Umbilical cord (tissue), 2 donors: ENCODE measurements around the gene SLC12A7. TPM values are rescaled to one million over a fixed set of nuclear protein-coding genes. Genes with fewer than 3 reads are reported as not detected.
A peak's percentile ranks its signal among the peaks of the same experiment; 100 is the strongest.
"Not testable (repeated sequence)": the region's sequence is repeated elsewhere in the genome, so short reads cannot be mapped to it uniquely, and the experiment has no call there.

Experiments
- DNase-seq: peaks from one replicate; pipeline ENCODE4 v3.0.0-alpha.2; 2015; ENCODE audit warnings: low spot score
- total RNA-seq: library from RNA; depleted of rRNA; stranded (reverse); fragments of >200 nt; gene quantifications from one replicate; pipeline ENCODE4 v1.2.3, GENCODE V29; 2014; ENCODE audit warnings: low replicate concordance; ENCODE audit not compliant: insufficient read depth

SLC12A7 gene
- total RNA-seq, 1 donor from 2014 or later = 5.1 TPM

DNA sequence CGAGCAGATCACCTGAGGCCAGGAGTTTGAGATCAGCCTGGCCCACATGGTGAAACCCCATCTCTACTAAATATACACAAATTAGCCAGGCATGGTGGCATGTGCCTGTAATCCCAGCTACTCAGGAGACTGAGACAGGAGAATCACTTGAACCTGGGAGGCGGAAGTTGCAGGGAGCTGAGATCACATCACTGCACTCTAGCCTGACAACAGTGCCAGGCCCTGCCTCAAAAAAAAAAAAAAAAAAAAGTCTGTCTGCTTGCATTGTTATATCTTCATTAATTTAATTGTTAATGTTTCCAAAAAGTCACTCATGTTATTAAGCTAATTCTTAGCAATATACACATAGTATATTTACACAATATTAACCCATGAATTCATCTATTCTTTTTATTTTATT is 13.8 kb upstream of the SLC12A7 start:
- not testable (repeated sequence) for DNase-seq

DNA sequence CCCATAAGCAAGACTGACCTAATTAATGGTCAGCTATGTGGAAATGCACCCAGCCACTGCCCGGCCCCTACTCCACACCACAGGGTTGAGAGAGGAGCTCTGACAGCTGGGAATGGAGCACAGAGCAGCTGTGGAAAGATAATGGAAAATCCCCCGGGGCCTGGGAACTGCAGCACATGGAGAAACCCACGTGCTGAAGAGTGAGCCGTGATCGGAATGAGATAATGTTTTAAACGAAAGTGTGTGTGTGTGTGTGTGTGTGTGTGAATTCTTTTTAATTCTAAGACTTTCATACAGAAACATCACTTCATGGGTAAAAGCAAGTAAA is 13.1 kb upstream of the SLC12A7 start:
- peak; percentile 88 for DNase-seq

GRCh38 chr5:1124205-1125029 is 12.6 kb upstream of the SLC12A7 start:
- peak; percentile 28 for DNase-seq

GRCh38 chr5:1123418-1124147 is 11.7 kb upstream of the SLC12A7 start:
- no peak for DNase-seq

DNA sequence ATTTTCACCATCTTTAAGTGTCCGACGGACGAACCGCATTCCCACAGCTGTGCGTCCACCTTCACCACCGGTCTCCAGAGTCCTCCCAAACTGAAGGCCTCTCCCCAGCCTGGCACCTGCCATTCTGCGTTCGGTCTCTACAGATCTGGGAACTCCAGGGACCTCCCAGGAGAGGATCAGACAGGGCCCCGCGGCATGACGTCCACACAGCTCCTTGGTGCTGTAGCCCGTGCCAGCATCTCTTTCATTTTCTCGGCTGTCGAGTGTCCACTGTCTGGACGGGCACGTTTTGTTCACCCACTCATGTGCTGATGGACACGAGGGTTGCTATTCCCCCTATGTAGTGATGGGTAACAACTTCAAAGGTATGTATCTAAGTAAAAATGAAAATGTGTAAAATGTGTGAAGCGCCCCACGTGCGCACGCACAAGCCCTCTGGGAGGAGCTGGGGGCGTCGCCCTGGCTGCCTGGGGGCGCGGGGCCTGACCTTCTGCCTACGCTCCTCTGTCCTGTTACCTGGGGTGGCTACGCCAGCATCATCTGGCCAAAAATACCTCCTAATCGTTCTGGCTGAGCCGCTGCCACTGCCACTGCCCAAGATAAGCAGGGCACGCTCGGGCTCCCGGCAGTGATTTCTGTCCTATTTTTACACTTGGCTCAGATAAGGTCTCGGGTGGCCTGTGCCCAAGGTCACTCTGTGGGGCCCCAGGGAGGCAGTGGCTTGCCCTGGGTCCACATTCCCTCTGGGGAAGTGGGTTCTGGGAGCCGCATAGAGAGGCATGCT is 10.8 kb upstream of the SLC12A7 start:
- no peak for DNase-seq

DNA sequence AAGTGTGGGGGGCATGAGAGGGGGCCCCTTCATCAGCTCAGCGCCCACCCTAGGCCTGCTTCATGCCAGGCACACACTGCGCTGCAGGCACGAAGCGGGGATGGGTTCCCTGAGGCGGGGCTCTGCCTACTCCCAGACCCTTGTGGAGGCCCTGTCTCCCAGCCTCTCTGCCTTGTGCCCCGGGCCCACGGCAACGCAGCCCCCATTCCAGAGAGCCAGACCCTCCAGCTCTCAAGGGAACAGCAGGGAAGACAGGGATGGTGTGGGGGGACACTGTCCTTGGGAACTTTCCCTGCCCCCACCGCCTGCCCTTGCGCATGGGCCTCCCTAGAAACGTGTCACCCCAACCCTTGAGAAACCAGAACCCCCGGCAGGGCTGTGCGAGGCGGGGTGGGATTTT is 10.0 kb upstream of the SLC12A7 start:
- no peak for DNase-seq

GRCh38 chr5:1121044-1121443 is 9.2 kb upstream of the SLC12A7 start:
- no peak for DNase-seq

DNA sequence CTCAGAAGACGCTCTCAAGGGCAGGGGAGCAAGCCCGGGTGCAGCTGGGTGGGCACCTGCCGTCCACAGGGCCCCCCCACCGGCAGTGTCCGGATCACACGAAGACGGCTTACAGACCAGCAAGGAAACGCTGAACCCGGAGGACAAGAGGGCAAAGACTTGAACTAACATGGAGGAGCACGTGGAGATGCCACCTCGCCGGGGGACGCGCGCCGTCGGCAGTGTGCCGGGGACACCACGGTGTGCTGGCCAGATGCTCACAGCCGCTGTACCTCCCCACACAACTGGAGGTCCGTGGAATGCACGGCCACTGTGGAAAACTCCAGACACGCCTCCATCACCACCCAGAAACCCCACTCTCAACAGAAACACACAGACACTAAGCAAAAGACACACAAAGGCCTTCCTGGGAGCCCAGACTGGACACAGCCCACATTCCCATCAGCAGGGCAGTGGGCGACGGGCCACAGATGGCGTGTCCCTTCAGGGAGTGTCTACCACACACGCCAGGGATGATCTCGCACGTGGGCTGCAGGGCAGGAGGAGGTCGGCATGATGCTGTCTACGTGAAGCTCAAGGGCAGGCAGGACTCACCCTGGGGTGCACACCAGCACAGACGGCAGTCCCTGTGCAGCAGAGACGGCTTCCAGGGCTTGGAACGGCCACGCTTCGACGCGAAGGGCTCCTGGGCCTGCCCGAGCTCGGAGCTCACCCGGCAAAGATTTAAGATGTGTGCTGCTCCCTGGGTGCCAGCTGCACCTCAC is 8.6 kb upstream of the SLC12A7 start:
- DNase-seq = no peak

GRCh38 chr5:1119312-1119831 is 7.5 kb upstream of the SLC12A7 start:
- no peak for DNase-seq

DNA sequence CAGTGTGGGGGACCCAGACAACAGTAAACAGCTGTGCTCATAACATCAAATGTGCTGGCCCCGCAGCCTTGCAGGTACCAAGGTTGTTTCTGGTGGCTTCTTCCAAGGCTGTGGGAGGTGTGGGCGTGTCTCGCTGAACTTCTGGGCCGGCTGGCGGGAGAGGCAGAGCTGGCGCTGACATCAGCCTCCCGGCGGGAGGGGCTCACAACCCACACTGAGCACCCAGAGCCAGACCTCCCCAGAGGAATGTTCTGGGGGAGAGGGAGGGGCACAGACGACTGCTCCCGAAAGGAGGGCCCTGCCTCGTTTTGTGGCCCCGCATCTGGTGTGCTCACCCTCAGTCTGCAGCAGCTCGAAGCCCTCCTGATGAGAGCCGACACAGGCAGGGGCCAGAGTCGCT is 6.9 kb upstream of the SLC12A7 start:
- DNase-seq = peak; percentile 88

DNA sequence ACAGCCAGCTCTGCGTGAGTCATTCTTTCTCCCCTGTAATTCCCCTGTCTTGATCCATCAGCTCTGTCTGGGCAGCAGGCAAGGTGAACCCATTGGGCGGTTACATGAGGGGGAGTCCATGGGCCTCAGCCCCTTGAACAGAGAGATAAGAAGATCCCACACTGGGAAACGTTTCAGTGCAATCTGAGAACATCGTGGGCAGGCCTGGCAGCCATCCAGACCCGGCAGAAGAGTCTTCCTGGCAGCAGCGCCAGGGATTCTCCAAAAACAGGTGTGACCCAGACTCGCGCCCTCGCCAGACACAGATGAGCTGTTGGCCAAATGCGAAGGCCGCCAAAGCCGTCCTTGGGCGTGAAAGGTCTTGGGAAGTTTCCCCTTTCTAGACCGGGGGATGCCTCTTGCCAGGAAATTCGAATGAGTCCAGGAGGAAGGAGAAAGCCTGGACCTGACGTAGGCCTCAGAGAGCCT is 6.4 kb upstream of the SLC12A7 start:
- peak; percentile 87 for DNase-seq

GRCh38 chr5:1116977-1117376 is 5.1 kb upstream of the SLC12A7 start:
- no peak for DNase-seq

GRCh38 chr5:1116109-1116740 is 4.4 kb upstream of the SLC12A7 start:
- no peak for DNase-seq

DNA sequence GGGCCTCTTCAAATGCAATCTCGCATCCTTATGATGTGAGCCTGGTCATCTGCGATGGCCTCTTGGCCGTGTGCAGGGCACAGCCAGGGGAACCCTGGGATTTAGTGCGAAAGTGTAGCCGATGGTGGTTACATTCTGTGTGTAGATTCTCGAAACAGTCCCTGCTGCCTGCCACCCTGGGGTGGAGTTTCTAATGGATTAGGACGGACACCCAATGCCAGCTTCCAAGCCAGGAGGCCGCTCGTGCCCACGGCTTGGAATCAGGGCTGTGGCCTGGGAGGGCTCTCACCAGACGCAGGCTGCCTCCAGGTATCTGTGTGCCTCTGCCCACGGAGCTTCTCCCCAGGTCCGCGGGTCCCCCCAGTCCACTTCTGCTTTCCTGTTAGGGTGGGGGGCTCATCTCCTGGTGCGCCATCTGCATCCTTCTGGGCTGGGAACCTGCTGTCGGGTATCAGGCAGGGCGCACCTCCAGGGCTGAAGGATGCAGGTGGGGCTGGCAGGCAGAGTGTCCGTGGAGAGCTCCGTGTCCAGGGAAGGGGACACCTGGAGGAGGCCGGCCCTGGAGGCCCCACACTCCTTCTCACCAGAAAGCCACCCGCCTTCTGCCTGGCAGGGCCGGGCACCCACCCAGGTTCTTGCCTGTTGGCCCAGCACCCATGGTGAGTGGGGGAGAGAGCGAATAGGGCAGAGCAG is 3.4 kb upstream of the SLC12A7 start:
- DNase-seq = no peak

DNA sequence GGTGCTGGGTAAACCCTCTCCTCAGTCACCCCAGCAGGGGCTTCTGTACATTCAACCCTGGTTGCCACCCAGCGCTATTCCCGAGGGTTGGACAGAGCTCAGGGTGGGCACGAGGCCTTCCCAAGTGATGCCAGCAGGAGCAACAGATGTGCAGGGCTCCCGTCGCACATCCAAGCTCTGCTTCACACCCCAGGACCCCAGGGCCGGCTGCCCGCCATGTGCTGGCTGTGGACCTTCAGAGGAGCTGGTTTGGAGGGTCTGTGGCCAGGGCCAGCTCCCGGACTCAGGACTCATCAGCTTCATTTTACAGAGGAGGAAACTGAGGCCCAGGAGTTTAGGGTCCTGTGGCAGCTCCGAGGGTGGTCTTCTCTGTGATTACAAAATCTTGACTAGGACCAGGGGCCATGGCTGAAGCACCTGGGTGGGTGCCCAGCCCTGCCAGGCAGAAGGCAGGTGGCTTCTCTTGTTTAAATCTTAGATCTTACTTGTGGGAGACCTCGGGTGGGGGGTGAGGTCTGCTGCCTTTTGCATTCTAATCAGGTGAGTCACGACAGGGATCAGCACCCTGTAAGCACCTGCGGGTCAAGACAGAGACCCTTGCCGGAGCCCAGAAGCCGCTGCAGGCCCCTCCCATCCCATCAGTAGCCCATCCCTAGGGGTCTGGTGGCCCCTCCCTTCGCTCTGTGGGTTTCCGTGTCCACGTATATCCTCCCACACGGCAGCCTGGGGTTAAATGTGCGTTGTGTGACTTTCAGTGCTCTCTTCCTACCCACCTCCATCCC is 2.1 kb upstream of the SLC12A7 start:
- no peak for DNase-seq

- no peak for DNase-seq
Observed at GRCh38 chr5:1113332-1113690, 1.4 kb upstream of the SLC12A7 start.

DNA sequence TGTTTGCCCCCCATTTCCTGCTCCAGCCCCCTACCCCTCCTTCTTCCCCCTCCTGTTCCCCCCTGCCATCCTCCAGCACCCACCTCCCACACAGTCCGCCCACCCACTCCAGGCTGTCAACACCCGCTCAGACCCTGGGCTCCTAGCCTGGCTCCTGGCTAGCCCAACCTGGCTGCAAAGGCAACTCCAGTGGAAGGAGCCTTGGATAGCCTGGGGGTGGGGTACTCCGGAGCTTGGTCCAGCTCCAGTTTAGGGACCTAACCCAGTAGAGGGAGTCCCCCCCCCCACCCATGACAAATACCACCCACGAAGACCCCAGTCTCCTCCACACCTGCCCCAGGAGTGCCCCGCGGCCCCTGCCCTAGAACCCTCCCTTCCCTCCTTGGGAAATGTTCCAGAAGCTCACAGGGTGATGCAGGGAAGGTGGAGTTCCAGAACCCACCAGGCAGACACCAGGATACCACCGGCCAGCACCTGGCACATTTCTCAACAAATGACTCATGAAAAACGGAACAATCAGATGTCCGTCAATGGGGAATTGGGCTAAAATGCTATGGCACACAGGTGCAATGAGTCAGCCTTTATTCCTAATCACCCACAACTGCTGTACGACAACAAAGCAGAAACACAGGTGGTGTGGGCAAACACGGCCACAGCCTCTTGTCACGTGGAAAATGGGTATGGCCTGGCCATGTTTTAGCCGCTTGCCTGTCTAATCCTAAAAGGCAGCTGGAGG is 901 bp upstream of the SLC12A7 start:
- no peak for DNase-seq

DNA sequence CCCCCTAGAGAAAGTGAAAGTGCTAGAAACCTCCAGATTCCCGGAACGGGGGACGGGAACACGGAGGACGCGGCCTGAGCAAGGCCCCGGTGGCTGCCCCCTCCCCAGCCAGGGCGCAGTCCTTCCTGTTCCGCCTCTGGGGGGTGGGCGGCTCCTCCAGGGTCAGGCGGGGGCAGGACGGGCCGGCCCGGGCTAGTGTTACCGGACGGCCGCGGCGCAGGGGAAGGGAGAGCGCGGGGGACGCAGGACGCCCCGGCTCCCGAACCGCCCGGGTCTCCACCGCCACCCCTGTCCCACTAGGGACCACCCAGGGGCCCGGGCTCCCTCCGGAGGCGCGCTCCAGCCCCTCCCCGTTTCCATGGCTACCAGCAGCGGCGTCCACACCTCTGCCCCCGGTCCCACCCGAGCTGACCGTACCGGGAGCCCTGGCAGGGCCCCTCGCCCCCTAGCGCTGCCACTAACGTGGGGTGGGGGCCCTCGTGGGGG is 579 bp downstream of the SLC12A7 start:
- DNase-seq = no peak
